Panc1 (cell line): ENCODE data around the gene ALDH7A1.

Experiments used
- CTCF ChIP-seq: fragments of 450-650 bp; IDR thresholded peaks from 2 replicates; pipeline ENCODE4 v1.5.1; 2017; ENCODE audit warnings: mild to moderate bottlenecking
- POLR2AphosphoS5 ChIP-seq: IDR thresholded peaks from 2 replicates; pipeline ENCODE4 v1.6.1; 2012; ENCODE audit warnings: mild to moderate bottlenecking, low read depth, low read length, moderate library complexity
- REST ChIP-seq, 2 experiments: IDR thresholded peaks; 2 replicates each; pipeline ENCODE4 v1.6.1; 2011 to 2012; ENCODE audit warnings: low read depth in 2 of 2, control low read depth in 1 of 2, low read length in 1 of 2, mild to moderate bottlenecking in 1 of 2, moderate library complexity in 1 of 2; ENCODE audit not compliant: insufficient read depth in 1 of 2
- SIN3A ChIP-seq: IDR thresholded peaks from 2 replicates; pipeline ENCODE4 v1.6.1; 2012; ENCODE audit warnings: low read depth, mild to moderate bottlenecking, low read length, moderate library complexity, borderline replicate concordance; ENCODE audit not compliant: insufficient read depth
- TCF7L2 ChIP-seq: IDR thresholded peaks from 2 replicates; pipeline ENCODE4 v1.6.1; 2011; ENCODE audit warnings: mild to moderate bottlenecking, low read depth, low read length, inconsistent platforms

- TF ChIP-seq CTCF = no peak
- TF ChIP-seq POLR2AphosphoS5 = no peak
- no peak for TF ChIP-seq REST (IDR thresholded peaks at IDR 0.05; ENCODE audit: insufficient read depth in 1 of 2, low read depth in 2 of 2, low read length in 1 of 2)
- TF ChIP-seq TCF7L2 = no peak
- TF ChIP-seq SIN3A = no peak
These were observed 7.2 kb downstream of the ALDH7A1 start for GRCh38 chr5:126587551-126588390.
